H1 (cell line): ENCODE data around the gene HPN.

Experiments used
- JUND ChIP-seq: IDR thresholded peaks from 2 replicates; pipeline ENCODE4 v1.6.1; 2011; ENCODE audit warnings: mild to moderate bottlenecking, improper control_type of control experiment, low read length
- POLR2A ChIP-seq, 2 experiments: IDR thresholded peaks; 1 replicate in 1 of 2; 2 replicates in 1 of 2; pipeline ENCODE4 v1.6.1; 2011; ENCODE audit warnings: low read depth in 2 of 2, low read length in 2 of 2, mild to moderate bottlenecking in 2 of 2; ENCODE audit errors: control extremely low read depth in 1 of 2

GRCh38 chr19:35090506-35091214, 49.1 kb downstream of the HPN start:
- TF ChIP-seq POLR2A (IDR thresholded peaks at IDR 0.05; ENCODE audit: control extremely low read depth in 1 of 2, low read depth in 2 of 2, low read length in 2 of 2) (0 out of 3 replicates have a peak, but pooled peaks of 1 of the 2 experiments have one; percentile 19), JUND (no peak)
